ENCODE data around the gene SRRM5.

SRRM5 gene

DNA sequence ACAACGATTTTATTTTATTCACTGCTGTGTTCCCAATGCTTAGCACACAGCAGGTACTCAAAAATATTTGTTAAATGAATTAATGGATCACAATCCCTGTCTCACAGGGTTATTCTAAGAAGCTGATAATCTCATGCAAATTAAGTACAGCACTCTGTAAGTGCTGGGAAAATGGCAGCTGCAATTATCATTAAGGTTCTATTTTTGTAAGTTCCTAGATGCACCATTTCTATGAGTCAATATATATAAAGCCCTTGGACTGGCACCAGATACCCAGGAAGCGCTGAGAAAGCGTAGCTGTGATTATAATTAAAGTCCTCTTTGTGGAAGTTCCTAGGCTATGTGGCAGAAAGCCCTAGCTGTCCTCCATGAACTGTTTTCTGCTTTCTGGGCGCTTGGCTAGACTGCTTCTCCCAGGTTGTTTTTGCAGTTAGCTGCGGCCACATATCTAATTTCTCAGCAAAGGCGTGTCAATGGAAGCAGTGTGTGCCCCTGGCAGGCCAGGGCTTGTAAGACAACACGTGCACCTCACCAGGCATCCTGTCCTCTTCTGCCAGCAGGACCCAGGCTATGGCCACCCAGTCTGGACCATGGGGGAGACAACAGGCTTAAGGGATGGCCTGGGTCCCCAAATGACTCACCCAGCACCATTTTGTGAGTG is 5.2 kb upstream of the SRRM5 start:
- no peak for DNase-seq (ENCODE audit: low read depth)
- no peak overlapping the region for H3K4me3 ChIP-seq (ENCODE audit: low read depth, low read length)
- TF ChIP-seq POLR2A (IDR thresholded peaks at IDR 0.05; ENCODE audit: extremely low read depth, insufficient read length) (no peak), MYC (IDR thresholded peaks at IDR 0.05; ENCODE audit: low read depth, low read length) (no peak)
- TF ChIP-seq, protein P1, sequence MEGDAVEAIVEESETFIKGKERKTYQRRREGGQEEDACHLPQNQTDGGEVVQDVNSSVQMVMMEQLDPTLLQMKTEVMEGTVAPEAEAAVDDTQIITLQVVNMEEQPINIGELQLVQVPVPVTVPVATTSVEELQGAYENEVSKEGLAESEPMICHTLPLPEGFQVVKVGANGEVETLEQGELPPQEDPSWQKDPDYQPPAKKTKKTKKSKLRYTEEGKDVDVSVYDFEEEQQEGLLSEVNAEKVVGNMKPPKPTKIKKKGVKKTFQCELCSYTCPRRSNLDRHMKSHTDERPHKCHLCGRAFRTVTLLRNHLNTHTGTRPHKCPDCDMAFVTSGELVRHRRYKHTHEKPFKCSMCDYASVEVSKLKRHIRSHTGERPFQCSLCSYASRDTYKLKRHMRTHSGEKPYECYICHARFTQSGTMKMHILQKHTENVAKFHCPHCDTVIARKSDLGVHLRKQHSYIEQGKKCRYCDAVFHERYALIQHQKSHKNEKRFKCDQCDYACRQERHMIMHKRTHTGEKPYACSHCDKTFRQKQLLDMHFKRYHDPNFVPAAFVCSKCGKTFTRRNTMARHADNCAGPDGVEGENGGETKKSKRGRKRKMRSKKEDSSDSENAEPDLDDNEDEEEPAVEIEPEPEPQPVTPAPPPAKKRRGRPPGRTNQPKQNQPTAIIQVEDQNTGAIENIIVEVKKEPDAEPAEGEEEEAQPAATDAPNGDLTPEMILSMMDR (IDR thresholded peaks at IDR 0.05; ENCODE audit: low read depth, low read length): no peak
- TF ChIP-seq, protein P2, sequence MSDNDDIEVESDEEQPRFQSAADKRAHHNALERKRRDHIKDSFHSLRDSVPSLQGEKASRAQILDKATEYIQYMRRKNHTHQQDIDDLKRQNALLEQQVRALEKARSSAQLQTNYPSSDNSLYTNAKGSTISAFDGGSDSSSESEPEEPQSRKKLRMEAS (IDR thresholded peaks at IDR 0.05; ENCODE audit: low read depth, low read length): no peak

DNA sequence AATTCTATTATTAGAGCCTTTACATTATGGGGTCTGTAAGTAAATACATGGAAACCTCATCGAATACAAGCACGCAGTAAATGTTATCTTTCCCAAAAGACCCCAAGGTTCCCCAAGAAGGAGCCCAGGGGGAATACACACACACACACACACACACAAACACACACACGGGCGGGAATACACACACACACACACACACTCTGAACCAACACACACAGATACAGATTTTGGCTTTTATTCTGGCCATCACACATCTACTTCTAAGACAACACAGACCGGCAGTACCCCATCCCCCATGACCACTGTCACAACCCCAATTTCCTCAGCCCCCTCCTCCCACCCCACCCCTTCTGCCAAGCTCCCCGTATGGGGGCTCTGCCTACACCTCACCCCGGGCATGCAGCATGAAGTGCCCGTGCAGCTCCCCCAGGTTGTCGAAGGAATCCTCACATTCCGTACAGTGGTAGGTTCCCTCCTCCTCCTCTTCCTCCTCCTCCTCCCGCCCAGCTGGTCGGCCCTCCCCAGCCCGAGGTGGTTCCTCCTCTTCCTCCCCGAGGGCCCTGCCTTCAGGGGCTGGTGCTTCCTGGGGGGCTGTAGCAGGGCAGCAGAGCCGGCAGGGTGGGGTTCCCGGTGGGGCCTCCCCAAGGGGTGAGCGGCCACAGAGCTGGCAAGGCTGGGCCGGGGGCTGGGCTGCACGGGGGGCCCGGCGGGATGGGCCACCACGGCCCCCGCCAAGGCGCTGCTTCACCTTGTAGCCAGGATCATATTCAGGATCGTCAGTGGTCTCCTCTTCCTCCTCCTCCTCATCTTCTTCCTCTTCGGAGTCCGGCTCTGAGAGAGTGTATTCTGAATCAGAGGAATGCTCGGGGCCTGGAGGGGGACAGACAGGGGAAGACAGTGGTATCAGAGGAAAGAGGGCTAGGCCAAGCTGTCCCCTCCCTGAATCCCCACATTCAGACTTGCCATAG is 4.4 kb upstream of the SRRM5 start:
- DNase-seq (ENCODE audit: low read depth): no peak
- no peak overlapping the region for H3K4me3 ChIP-seq (ENCODE audit: low read depth, low read length)
- TF ChIP-seq MYC (IDR thresholded peaks at IDR 0.05; ENCODE audit: low read depth, low read length) (no peak), POLR2A (IDR thresholded peaks at IDR 0.05; ENCODE audit: extremely low read depth, insufficient read length) (no peak)
- TF ChIP-seq, protein P1 (IDR thresholded peaks at IDR 0.05; ENCODE audit: low read depth, low read length): no peak
- TF ChIP-seq, protein P2 (IDR thresholded peaks at IDR 0.05; ENCODE audit: low read depth, low read length): no peak

- DNase-seq (ENCODE audit: low read depth): no peak
- no peak overlapping the region for H3K4me3 ChIP-seq (ENCODE audit: low read depth, low read length)
- TF ChIP-seq, protein P2 (IDR thresholded peaks at IDR 0.05; ENCODE audit: low read depth, low read length): no peak
Measured at GRCh38 chr19:43609872-43610271, 2.0 kb upstream of the SRRM5 start.

DNA sequence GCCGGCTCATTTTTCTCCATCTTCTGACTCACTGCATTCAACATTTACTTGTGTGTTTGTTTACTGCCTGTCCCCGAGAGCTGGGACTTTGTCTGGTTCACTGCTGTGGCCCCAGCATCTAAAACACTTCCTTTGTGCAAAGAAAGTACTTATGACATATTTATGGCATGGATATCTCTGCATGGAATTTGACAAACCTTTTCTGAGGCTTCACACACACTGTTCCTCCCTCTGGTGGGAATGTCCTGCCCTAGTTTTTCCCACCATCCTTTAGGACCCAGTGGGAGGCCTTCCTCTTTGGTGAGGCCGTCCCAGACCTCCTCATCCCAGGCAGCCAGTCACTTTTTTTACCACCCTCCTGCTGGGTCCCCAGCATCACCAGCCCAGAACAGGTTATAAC is 1.4 kb upstream of the SRRM5 start:
- DNase-seq (ENCODE audit: low read depth): no peak
- H3K4me3 ChIP-seq (ENCODE audit: low read depth, low read length): no peak overlapping the region
- TF ChIP-seq MYC (IDR thresholded peaks at IDR 0.05; ENCODE audit: low read depth, low read length) (no peak), POLR2A (IDR thresholded peaks at IDR 0.05; ENCODE audit: extremely low read depth, insufficient read length) (no peak)
- TF ChIP-seq, protein P2 (IDR thresholded peaks at IDR 0.05; ENCODE audit: low read depth, low read length): no peak
- TF ChIP-seq, protein P1 (IDR thresholded peaks at IDR 0.05; ENCODE audit: low read depth, low read length): no peak

GRCh38 chr19:43612374-43612773 is 486 bp downstream of the SRRM5 start:
- no peak overlapping the region for H3K4me3 ChIP-seq (ENCODE audit: low read depth, low read length)
- TF ChIP-seq, protein P1 (IDR thresholded peaks at IDR 0.05; ENCODE audit: low read depth, low read length): no peak
- TF ChIP-seq MYC (IDR thresholded peaks at IDR 0.05; ENCODE audit: low read depth, low read length) (no peak), POLR2A (IDR thresholded peaks at IDR 0.05; ENCODE audit: extremely low read depth, insufficient read length) (no peak)
- TF ChIP-seq, protein P2 (IDR thresholded peaks at IDR 0.05; ENCODE audit: low read depth, low read length): no peak
- DNase-seq (ENCODE audit: low read depth): no peak

GRCh38 chr19:43616306-43616705 is 4.4 kb downstream of the SRRM5 start:
- no peak overlapping the region for H3K4me3 ChIP-seq (ENCODE audit: low read depth, low read length)
- TF ChIP-seq MYC (IDR thresholded peaks at IDR 0.05; ENCODE audit: low read depth, low read length) (no peak), POLR2A (IDR thresholded peaks at IDR 0.05; ENCODE audit: extremely low read depth, insufficient read length) (no peak)
- TF ChIP-seq, protein P2 (IDR thresholded peaks at IDR 0.05; ENCODE audit: low read depth, low read length): no peak
- TF ChIP-seq, protein P1 (IDR thresholded peaks at IDR 0.05; ENCODE audit: low read depth, low read length): no peak
- DNase-seq (ENCODE audit: low read depth): no peak

Data from NB4 (cell line).